HCT116 (cell line): ENCODE data around the gene WLS. TPM values are rescaled to one million over a fixed set of nuclear protein-coding genes. Genes with fewer than 3 reads are reported as not detected.

Experiments used
- ATAC-seq: fragments of 200-7000 bp; cut with Tn5 transposase; 2 replicates; pipeline ENCODE4 v1.9.1; 2020; ENCODE audit warnings: mild to moderate bottlenecking, moderate library complexity
- BruUV-seq: library from RNA; stranded (reverse); fragments of 400-500 nt; replicated peaks from 2 replicates; lab custom pipeline; 2021; lab: Mats Ljungman, UMichigan
- CTCF ChIA-PET: fragments of 300-600 bp; sonication (Branson Sonifier 250); formaldehyde crosslinking; loops from one replicate; lab custom pipeline; 2021; ENCODE audit warnings: antibody characterized with exemption; lab: Charles Lee
- POLR2A ChIA-PET: fragments of 300-600, 350-600 bp; sonication (Branson Sonifier 250); formaldehyde crosslinking; loops from one replicate; lab custom pipeline; 2021; ENCODE audit warnings: antibody characterized with exemption; lab: Charles Lee
- RAD21 ChIA-PET, 2 experiments: fragments of 300-600 bp; sonication (Branson Sonifier 250); formaldehyde crosslinking; loops; one replicate each; lab custom pipeline; 2023; ENCODE audit warnings: low total read pairs in 2 of 2; ENCODE audit not compliant: uncharacterized antibody in 2 of 2, unreplicated experiment in 2 of 2, low non-redundant PET in 1 of 2; lab: Charles Lee
- DNase-seq: peaks from one replicate; pipeline ENCODE4 v3.0.0-alpha.2; 2010; ENCODE audit warnings: low read depth, low spot score
- H2AFZ ChIP-seq: fragments of 200-600 bp; shearing (Covaris generic), sonication (generic); 2 replicates; pipeline ENCODE4 v1.6.1; 2017; ENCODE audit warnings: low read depth, mixed run types, mixed read lengths, antibody characterized with exemption, low read length; ENCODE audit not compliant: poor library complexity, severe bottlenecking
- H3K27ac ChIP-seq: 2 replicates; pipeline ENCODE4 v1.5.1; 2012; ENCODE audit warnings: low read depth, low read length
- H3K27me3 ChIP-seq: fragments of 200-600 bp; sonication (generic); 2 replicates; pipeline ENCODE4 v1.6.1; 2016; ENCODE audit warnings: mixed run types, low read length, mixed read lengths; ENCODE audit not compliant: insufficient read depth
- H3K36me3 ChIP-seq, 2 experiments: fragments of 200-500 bp in 1 of 2; fragments of 200-600 bp in 1 of 2; sonication (Bioruptor generic) in 1 of 2; sonication (generic) in 1 of 2; 2 replicates each; pipeline versions ENCODE4 v1.5.1 to v1.6.1; 2014 to 2016; ENCODE audit warnings: low read length in 2 of 2, inconsistent platforms in 1 of 2, mixed read lengths in 1 of 2, mixed run types in 1 of 2; ENCODE audit not compliant: insufficient read depth in 2 of 2, control insufficient read depth in 1 of 2
- H3K4me1 ChIP-seq, 2 experiments: fragments of 200-600 bp in 1 of 2; sonication (generic) in 1 of 2; 2 replicates each; pipeline versions ENCODE4 v1.5.1 to v1.6.1; 2012 to 2017; ENCODE audit warnings: low read length in 2 of 2, inconsistent platforms in 1 of 2, mild to moderate bottlenecking in 1 of 2, mixed read lengths in 1 of 2, mixed run types in 1 of 2, moderate library complexity in 1 of 2; ENCODE audit not compliant: insufficient read depth in 2 of 2, control insufficient read depth in 1 of 2
- H3K4me2 ChIP-seq: fragments of 200-600 bp; sonication (generic); 2 replicates; pipeline ENCODE4 v1.6.1; 2017; ENCODE audit warnings: mixed run types, low read length, mixed read lengths
- H3K4me3 ChIP-seq, 2 experiments: fragments of 200-600 bp in 1 of 2; sonication (generic) in 1 of 2; replicated peaks in 1 of 2; 2 replicates each; pipeline ENCODE4 v1.5.1; 2011 to 2016; ENCODE audit warnings: low read length in 2 of 2, control low read depth in 1 of 2, low read depth in 1 of 2, mild to moderate bottlenecking in 1 of 2, mixed read lengths in 1 of 2, mixed run types in 1 of 2
- H3K79me2 ChIP-seq: fragments of 200-600 bp; sonication (generic); 2 replicates; pipeline ENCODE4 v1.6.1; 2017; ENCODE audit warnings: mild to moderate bottlenecking, mixed run types, low read length, moderate library complexity, mixed read lengths; ENCODE audit not compliant: insufficient read depth
- H3K9ac ChIP-seq: fragments of 200-600 bp; sonication (generic); 2 replicates; pipeline ENCODE4 v1.6.1; 2016; ENCODE audit warnings: low read length, mixed read lengths
- H3K9me2 ChIP-seq: fragments of 200-600 bp; sonication (generic), shearing (Covaris generic); 2 replicates; pipeline ENCODE4 v1.6.1; 2017; ENCODE audit warnings: mixed run types, mild to moderate bottlenecking, moderate library complexity; ENCODE audit not compliant: insufficient read depth
- H3K9me3 ChIP-seq, 2 experiments: fragments of 200-500 bp in 1 of 2; fragments of 200-600 bp in 1 of 2; sonication (Bioruptor generic) in 1 of 2; sonication (generic) in 1 of 2; 2 replicates each; pipeline ENCODE4 v1.6.1; 2014 to 2017; ENCODE audit warnings: low read length in 2 of 2, mixed read lengths in 2 of 2, inconsistent platforms in 1 of 2, low read depth in 1 of 2, mild to moderate bottlenecking in 1 of 2, mixed run types in 1 of 2, moderate library complexity in 1 of 2; ENCODE audit not compliant: control insufficient read depth in 1 of 2, insufficient read depth in 1 of 2
- H4K20me1 ChIP-seq: fragments of 200-600 bp; sonication (generic), shearing (Covaris generic); 2 replicates; pipeline ENCODE4 v1.6.1; 2017; ENCODE audit warnings: mixed run types, mild to moderate bottlenecking, moderate library complexity; ENCODE audit not compliant: insufficient read depth
- CTCF ChIP-seq, 3 experiments: fragments of 200-600 bp in 1 of 3; sonication (generic) in 1 of 3; IDR thresholded peaks in 2 of 3; conservative IDR thresholded peaks in 1 of 3; 2 replicates each; pipeline ENCODE4 v1.5.1; 2012 to 2017; ENCODE audit warnings: low read depth in 2 of 3, low read length in 2 of 3, antibody characterized with exemption in 1 of 3, borderline replicate concordance in 1 of 3, control low read depth in 1 of 3, mild to moderate bottlenecking in 1 of 3, mixed read lengths in 1 of 3, mixed run types in 1 of 3, moderate library complexity in 1 of 3; ENCODE audit not compliant: insufficient read depth in 1 of 3
- ELF1 ChIP-seq: IDR thresholded peaks from 2 replicates; pipeline ENCODE4 v1.6.1; 2012; ENCODE audit warnings: low read depth, borderline replicate concordance
- EZH2phosphoT487 ChIP-seq: fragments of 200-600 bp; IDR thresholded peaks from 2 replicates; pipeline ENCODE4 v1.6.1; 2018; ENCODE audit warnings: antibody characterized with exemption, borderline replicate concordance
- FOSL1 ChIP-seq: IDR thresholded peaks from 2 replicates; pipeline ENCODE4 v1.6.1; 2012; ENCODE audit warnings: low read depth
- POLR2A ChIP-seq: IDR thresholded peaks from 2 replicates; pipeline ENCODE4 v1.7.0; 2011; ENCODE audit warnings: borderline replicate concordance; ENCODE audit not compliant: insufficient read depth, insufficient read length; ENCODE audit errors: extremely low read depth
- SRF ChIP-seq: IDR thresholded peaks from 2 replicates; pipeline ENCODE4 v1.6.1; 2012; ENCODE audit warnings: low read depth
- YY1 ChIP-seq: IDR thresholded peaks from 2 replicates; pipeline ENCODE4 v1.6.1; 2011; ENCODE audit warnings: low read length, low read depth, moderate library complexity, mild to moderate bottlenecking; ENCODE audit not compliant: insufficient replicate concordance; ENCODE audit errors: extremely low read depth
- ZBTB33 ChIP-seq: IDR thresholded peaks from 2 replicates; pipeline ENCODE4 v1.6.1; 2011; ENCODE audit warnings: mild to moderate bottlenecking, low read length, moderate library complexity; ENCODE audit not compliant: insufficient replicate concordance; ENCODE audit errors: extremely low read depth
- intact Hi-C: fragments of 100-400 bp; cut with micrococcal nuclease; formaldehyde crosslinking; loops from 2 replicates; pipeline ENCODE4 v1.10.0; 2022
- total RNA-seq: library from RNA; stranded (reverse); gene quantifications from one replicate; pipeline ENCODE4 v1.2.1, GENCODE V29; 2021; ENCODE audit not compliant: unreplicated experiment

Gene WLS
- total RNA-seq, 1 experiment from 2014 or later: 38.0 TPM

- H3K79me2 ChIP-seq: no peaks in the 10 kb centered on the region
- H3K36me3 ChIP-seq: no peaks in the 10 kb centered on the region
- no peak overlapping the region for H3K27ac ChIP-seq
- no peaks in the 10 kb centered on the region for H3K4me1 ChIP-seq
- TF ChIP-seq SRF (no peak), POLR2A (no peak), EZH2phosphoT487 (no peak)
- no TSS peak for BruUV-seq
- ChIA-PET POLR2A (no interaction called here), RAD21 (no interaction called here), CTCF (no interaction called here)
- no peak overlapping the region for H3K9ac ChIP-seq
- no peaks in the 10 kb centered on the region for H4K20me1 ChIP-seq
- H3K4me2 ChIP-seq: no peak overlapping the region
- no peaks in the 10 kb centered on the region for H3K9me3 ChIP-seq
- no peaks in the 10 kb centered on the region for H3K27me3 ChIP-seq
- H3K4me3 ChIP-seq: no peak overlapping the region
- intact Hi-C loops: no loop called here
- H3K9me2 ChIP-seq: no peaks in the 10 kb centered on the region
- H2AFZ ChIP-seq: no peak overlapping the region
- DNase-seq (no peak), ATAC-seq (no peak)
Measured at GRCh38 chr1:68083686-68084085, 148.6 kb downstream of the WLS start.

GRCh38 chr1:68081775-68082283 is 150.5 kb downstream of the WLS start:
- H3K4me3 ChIP-seq: no peak overlapping the region
- POLR2A ChIA-PET: no interaction called here
- TF ChIP-seq YY1 (no peak), CTCF (IDR thresholded peaks at IDR 0.05 in 2 of 3, conservative IDR thresholded peaks at IDR 0.05 in 1 of 3; ENCODE audit: borderline replicate concordance in 1 of 3, insufficient read depth in 1 of 3, low read depth in 2 of 3, low read length in 2 of 3) (no peak), ZBTB33 (no peak), ELF1 (no peak), POLR2A (no peak), FOSL1 (no peak)
- DNase-seq (no peak), ATAC-seq (no peak)
- H3K9me3 ChIP-seq: no peaks in the 10 kb centered on the region
- BruUV-seq: no TSS peak
- H3K27me3 ChIP-seq: no peaks in the 10 kb centered on the region
- H3K36me3 ChIP-seq: no peaks in the 10 kb centered on the region
- no peaks in the 10 kb centered on the region for H4K20me1 ChIP-seq
- H2AFZ ChIP-seq: no peak overlapping the region
- no peaks in the 10 kb centered on the region for H3K9me2 ChIP-seq
- H3K4me2 ChIP-seq: no peak overlapping the region
- no peak overlapping the region for H3K9ac ChIP-seq
- no peaks in the 10 kb centered on the region for H3K4me1 ChIP-seq
- no peak overlapping the region for H3K27ac ChIP-seq
- no peaks in the 10 kb centered on the region for H3K79me2 ChIP-seq
- intact Hi-C loops: no loop called here
- CTCF ChIA-PET: no interaction called here
- RAD21 ChIA-PET: no interaction called here
